ENCODE results near the gene MAST2.

Gene MAST2

DNA sequence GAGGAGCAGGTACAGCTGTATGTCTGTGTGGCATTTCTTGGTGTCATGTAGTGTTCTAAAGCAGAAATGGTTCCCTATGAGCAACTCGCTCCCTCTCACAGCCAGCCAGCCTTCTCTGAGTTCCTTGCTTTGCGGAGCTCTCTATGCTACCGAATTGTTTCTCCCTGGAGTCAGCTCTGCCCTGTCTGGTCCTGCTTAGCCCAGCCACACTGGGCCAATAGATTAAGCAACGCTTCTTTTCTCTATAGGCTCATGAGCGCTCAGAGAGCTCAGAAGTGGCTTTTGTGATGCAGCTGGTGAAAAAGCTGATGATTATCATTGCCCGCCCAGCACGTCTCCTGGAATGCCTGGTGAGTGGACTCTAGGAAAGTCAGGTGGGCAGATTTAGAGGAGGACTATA is 215.9 kb downstream of the MAST2 start:
- Histone ChIP-seq H3K4me1 (ENCODE audit: insufficient read depth, low read length, severe bottlenecking) (no peaks in the 10 kb centered on the region), H3K4me3 (ENCODE audit: low read depth, low read length, poor library complexity, severe bottlenecking) (no peak overlapping the region), H3K9ac (ENCODE audit: low read length) (no peak overlapping the region), H3K27ac (ENCODE audit: low read depth, low read length, poor library complexity, severe bottlenecking) (no peak overlapping the region), H2AFZ (ENCODE audit: low read length) (no peak overlapping the region), H3K4me2 (ENCODE audit: low read length) (no peak overlapping the region), H3K79me2 (ENCODE audit: insufficient read depth, low read length) (no peaks in the 10 kb centered on the region), H3K9me3 (ENCODE audit: low read length) (peaks cover 4% of the 10 kb centered on the region; the same call in 1 of the 2 replicates), H3F3A (ENCODE audit: insufficient read depth, low read length) (no peaks in the 10 kb centered on the region), H3K9me2 (ENCODE audit: low read depth, low read length) (no peaks in the 10 kb centered on the region), H4K20me1 (ENCODE audit: insufficient read depth, low read length) (no peaks in the 10 kb centered on the region), H3K27me3 (ENCODE audit: insufficient read depth, low read length) (no peaks in the 10 kb centered on the region), H3K36me3 (ENCODE audit: insufficient read depth, low read length) (peaks cover 28% of the 10 kb centered on the region)
- TF ChIP-seq, protein P1, sequence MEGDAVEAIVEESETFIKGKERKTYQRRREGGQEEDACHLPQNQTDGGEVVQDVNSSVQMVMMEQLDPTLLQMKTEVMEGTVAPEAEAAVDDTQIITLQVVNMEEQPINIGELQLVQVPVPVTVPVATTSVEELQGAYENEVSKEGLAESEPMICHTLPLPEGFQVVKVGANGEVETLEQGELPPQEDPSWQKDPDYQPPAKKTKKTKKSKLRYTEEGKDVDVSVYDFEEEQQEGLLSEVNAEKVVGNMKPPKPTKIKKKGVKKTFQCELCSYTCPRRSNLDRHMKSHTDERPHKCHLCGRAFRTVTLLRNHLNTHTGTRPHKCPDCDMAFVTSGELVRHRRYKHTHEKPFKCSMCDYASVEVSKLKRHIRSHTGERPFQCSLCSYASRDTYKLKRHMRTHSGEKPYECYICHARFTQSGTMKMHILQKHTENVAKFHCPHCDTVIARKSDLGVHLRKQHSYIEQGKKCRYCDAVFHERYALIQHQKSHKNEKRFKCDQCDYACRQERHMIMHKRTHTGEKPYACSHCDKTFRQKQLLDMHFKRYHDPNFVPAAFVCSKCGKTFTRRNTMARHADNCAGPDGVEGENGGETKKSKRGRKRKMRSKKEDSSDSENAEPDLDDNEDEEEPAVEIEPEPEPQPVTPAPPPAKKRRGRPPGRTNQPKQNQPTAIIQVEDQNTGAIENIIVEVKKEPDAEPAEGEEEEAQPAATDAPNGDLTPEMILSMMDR (IDR thresholded peaks at IDR 0.05; ENCODE audit: low read length): no peak
- TF ChIP-seq EZH2 (IDR thresholded peaks at IDR 0.05; ENCODE audit: borderline replicate concordance, low read length): no peak

DNA sequence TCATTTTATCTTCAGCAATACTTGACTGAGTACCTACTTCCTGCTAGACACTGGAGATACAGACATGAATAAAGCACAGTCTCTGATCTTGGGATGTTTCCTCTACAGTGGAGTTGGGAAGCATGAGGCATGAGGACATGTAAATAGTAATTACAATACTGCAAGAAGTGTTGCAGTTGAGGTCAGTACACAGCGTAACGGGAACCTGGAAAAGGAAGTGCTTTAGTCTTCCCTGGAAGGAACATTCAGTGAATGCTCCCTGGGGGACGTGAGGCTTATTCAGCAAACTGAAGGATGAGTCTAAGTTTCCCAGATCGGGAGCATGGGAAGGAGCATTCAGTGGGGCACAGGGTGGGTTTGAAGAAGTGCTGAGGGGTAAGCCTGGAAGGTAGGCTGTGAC is 216.6 kb downstream of the MAST2 start:
- Histone ChIP-seq H4K20me1 (ENCODE audit: insufficient read depth, low read length) (no peaks in the 10 kb centered on the region), H3K36me3 (ENCODE audit: insufficient read depth, low read length) (peaks cover 33% of the 10 kb centered on the region), H3K79me2 (ENCODE audit: insufficient read depth, low read length) (no peaks in the 10 kb centered on the region), H3K27ac (ENCODE audit: low read depth, low read length, poor library complexity, severe bottlenecking) (no peak overlapping the region), H3K9me3 (ENCODE audit: low read length) (peaks cover 7% of the 10 kb centered on the region; the same call in 1 of the 2 replicates), H3K4me1 (ENCODE audit: insufficient read depth, low read length, severe bottlenecking) (no peaks in the 10 kb centered on the region), H3K9me2 (ENCODE audit: low read depth, low read length) (no peaks in the 10 kb centered on the region), H3K4me2 (ENCODE audit: low read length) (no peak overlapping the region), H3K9ac (ENCODE audit: low read length) (no peak overlapping the region), H3F3A (ENCODE audit: insufficient read depth, low read length) (no peaks in the 10 kb centered on the region), H3K27me3 (ENCODE audit: insufficient read depth, low read length) (no peaks in the 10 kb centered on the region), H2AFZ (ENCODE audit: low read length) (no peak overlapping the region), H3K4me3 (ENCODE audit: low read depth, low read length, poor library complexity, severe bottlenecking) (no peak overlapping the region)
- TF ChIP-seq, protein P1 (IDR thresholded peaks at IDR 0.05; ENCODE audit: low read length): no peak
- TF ChIP-seq EZH2 (IDR thresholded peaks at IDR 0.05; ENCODE audit: borderline replicate concordance, low read length): no peak

DNA sequence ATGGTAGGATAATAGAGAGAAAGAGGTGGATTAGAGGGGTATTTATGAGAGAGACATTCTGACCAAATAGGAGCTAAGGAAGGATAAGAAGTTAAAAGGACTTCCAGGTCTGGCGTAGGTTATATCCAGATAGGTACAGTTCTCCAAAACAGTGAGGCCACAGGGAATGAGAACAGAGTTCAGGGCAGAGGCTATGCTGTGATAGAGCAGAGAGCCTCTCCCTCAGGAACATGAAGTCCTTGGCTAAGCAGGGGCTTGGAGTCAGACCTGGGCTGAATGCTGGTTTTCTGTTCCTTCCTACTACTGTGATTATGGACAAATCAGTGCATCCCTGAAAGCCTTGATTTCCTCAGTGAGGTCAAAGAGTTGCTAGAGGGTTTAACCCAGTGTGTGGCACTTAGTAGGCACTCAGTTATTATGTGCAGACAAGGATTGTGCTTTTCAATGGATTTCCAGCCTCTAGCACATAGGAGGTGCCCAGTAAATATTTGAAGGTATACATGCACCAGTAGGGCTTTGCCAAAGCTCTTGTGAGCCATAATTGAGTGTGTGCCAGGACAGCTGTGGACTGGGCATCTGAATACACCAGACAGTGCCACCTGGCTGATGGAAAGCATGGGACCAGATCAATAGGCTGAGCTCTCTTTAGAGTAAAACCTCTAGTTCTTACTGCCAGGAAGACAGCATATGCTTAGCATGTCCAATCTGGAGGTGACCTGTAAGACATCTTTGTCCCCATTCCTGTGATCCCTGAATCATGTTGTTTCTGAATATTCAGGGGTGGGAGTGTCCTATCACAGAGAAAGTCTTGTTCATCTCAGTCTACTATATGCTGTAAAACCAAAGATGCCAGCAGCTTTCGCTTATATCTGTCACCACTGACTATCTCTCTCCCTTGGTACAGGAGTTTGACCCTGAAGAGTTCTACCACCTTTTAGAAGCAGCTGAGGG is 217.9 kb downstream of the MAST2 start:
- H3K27ac ChIP-seq (ENCODE audit: low read depth, low read length, poor library complexity, severe bottlenecking): no peak overlapping the region
- H3K27me3 ChIP-seq (ENCODE audit: insufficient read depth, low read length): no peaks in the 10 kb centered on the region
- no peak overlapping the region for H2AFZ ChIP-seq (ENCODE audit: low read length)
- no peak overlapping the region for H3K9ac ChIP-seq (ENCODE audit: low read length)
- peaks cover 41% of the 10 kb centered on the region for H3K36me3 ChIP-seq (ENCODE audit: insufficient read depth, low read length)
- H3F3A ChIP-seq (ENCODE audit: insufficient read depth, low read length): no peaks in the 10 kb centered on the region
- TF ChIP-seq, protein P1 (IDR thresholded peaks at IDR 0.05; ENCODE audit: low read length): no peak
- TF ChIP-seq EZH2 (IDR thresholded peaks at IDR 0.05; ENCODE audit: borderline replicate concordance, low read length): no peak
- H3K9me3 ChIP-seq (ENCODE audit: low read length): peaks cover 7% of the 10 kb centered on the region; the same call in 1 of the 2 replicates
- no peak overlapping the region for H3K4me2 ChIP-seq (ENCODE audit: low read length)
- H3K79me2 ChIP-seq (ENCODE audit: insufficient read depth, low read length): no peaks in the 10 kb centered on the region
- H3K4me1 ChIP-seq (ENCODE audit: insufficient read depth, low read length, severe bottlenecking): no peaks in the 10 kb centered on the region
- H3K9me2 ChIP-seq (ENCODE audit: low read depth, low read length): no peaks in the 10 kb centered on the region
- no peak overlapping the region for H3K4me3 ChIP-seq (ENCODE audit: low read depth, low read length, poor library complexity, severe bottlenecking)
- H4K20me1 ChIP-seq (ENCODE audit: insufficient read depth, low read length): no peaks in the 10 kb centered on the region

Data from OCI-LY1 (cell line).